ENCODE measurements around the gene TMEM44. TPM values are rescaled to one million over a fixed set of nuclear protein-coding genes. Genes with fewer than 3 reads are reported as not detected.
A peak's percentile ranks its signal among the peaks of the same experiment; 100 is the strongest.
"Not testable (repeated sequence)": the region's sequence is repeated elsewhere in the genome, so short reads cannot be mapped to it uniquely, and the experiment has no call there.

Gene TMEM44
- total RNA-seq, 1 experiment from 2014 or later, result 4.9 TPM

DNA sequence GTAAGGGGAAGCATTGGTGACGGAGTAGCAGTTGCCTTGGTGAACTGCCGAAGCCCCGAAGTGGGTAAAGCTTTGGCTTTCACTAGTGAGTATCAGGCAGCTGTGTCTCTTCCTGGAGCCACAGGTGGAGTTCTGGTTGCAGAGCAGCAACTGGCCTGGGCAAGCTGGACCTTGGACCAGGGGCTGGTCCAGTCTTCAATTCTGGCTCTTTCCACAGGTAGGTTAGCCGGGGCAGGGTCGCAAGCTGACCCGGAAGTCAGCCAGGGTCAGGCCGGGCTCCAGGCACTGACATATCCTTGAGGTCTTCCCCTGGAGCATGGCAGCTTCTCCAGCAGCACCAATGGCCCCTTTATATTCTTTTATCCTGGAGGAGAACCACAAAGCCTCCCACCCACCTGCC, 73.2 kb downstream of the TMEM44 start:
- DNase-seq (ENCODE audit: extremely low read depth, low read depth), result no peak

DNA sequence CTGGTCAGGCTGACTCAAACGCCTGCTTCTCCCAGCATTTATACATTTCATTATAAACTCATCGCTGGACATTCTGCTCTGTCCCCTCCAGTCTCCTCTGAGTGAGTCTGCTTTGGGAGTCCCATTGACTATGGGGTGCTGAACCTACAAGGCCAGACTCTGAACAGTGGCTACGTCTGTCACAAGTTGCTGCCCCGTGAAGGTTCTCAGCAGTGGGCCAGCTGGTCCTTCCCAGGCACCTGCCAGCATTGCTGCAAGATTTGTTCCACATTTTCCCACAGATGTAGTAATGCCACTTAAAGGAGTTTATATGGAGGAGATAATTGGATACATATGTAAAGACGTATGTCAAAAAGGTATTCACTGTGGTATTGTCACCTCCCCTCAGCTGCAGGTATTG, 73.7 kb downstream of the TMEM44 start:
- DNase-seq (ENCODE audit: extremely low read depth, low read depth), result no peak

- DNase-seq (ENCODE audit: extremely low read depth, low read depth), result no peak
Measured at GRCh38 chr3:194556086-194557056, 76.8 kb downstream of the TMEM44 start.

- DNase-seq (ENCODE audit: extremely low read depth, low read depth), result no peak
Measured at GRCh38 chr3:194555175-194556062, 77.8 kb downstream of the TMEM44 start.

GRCh38 chr3:194554473-194555123, 78.6 kb downstream of the TMEM44 start:
- DNase-seq (ENCODE audit: extremely low read depth, low read depth), result no peak

GRCh38 chr3:194552327-194552949, 80.8 kb downstream of the TMEM44 start:
- DNase-seq (ENCODE audit: extremely low read depth, low read depth), result no peak

DNA sequence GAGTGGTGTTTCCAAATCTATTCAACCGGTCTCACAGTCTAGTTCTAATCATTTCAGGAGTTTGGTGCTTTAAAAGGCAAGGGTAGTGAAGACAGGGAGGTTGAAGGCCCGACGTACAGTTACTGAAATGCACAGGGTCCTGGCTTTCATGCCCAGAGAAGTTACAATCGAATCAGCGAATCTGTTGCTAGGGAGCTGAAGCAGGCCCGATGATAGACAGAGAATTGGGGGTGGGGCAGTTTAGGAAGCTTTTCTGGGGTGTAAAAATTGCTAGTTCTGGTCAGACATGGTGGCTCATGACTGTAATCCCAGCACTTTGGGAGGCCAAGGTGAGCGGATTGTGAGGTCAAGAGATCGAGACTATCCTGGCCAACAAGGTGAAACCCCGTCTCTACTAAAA, 83.4 kb downstream of the TMEM44 start:
- DNase-seq (ENCODE audit: extremely low read depth, low read depth), result no peak

GRCh38 chr3:194548346-194549321, 84.6 kb downstream of the TMEM44 start:
- no peak for DNase-seq (ENCODE audit: extremely low read depth, low read depth)

DNA sequence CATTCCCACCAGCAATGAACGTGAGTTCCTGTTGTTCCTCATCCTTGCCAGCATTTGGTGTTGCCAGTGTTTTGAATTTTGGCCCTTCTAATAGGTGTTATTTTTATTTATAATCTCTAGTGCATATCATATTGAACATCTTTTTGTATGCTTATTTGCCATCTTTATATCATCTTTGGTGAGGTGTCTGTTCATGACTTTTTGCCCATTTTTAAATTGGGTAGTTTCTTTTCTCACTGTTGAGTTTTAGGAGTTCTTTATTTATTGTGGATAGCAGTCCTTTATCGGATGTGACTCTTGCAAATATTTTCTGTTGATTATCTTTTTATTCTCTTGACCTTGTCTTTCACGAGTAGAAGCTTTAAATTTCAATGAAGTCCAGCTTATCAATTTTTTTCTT, 86.2 kb downstream of the TMEM44 start:
- DNase-seq (ENCODE audit: extremely low read depth, low read depth), result no peak

GRCh38 chr3:194545538-194545937, 87.7 kb downstream of the TMEM44 start:
- DNase-seq (ENCODE audit: extremely low read depth, low read depth), result not testable (repeated sequence)

GRCh38 chr3:194543550-194543949, 89.7 kb downstream of the TMEM44 start:
- DNase-seq (ENCODE audit: extremely low read depth, low read depth), result no peak

GRCh38 chr3:194541483-194541882, 91.7 kb downstream of the TMEM44 start:
- no peak for DNase-seq (ENCODE audit: extremely low read depth, low read depth)

- no peak for DNase-seq (ENCODE audit: extremely low read depth, low read depth)
Measured at GRCh38 chr3:194540274-194540905, 92.8 kb downstream of the TMEM44 start.

DNA sequence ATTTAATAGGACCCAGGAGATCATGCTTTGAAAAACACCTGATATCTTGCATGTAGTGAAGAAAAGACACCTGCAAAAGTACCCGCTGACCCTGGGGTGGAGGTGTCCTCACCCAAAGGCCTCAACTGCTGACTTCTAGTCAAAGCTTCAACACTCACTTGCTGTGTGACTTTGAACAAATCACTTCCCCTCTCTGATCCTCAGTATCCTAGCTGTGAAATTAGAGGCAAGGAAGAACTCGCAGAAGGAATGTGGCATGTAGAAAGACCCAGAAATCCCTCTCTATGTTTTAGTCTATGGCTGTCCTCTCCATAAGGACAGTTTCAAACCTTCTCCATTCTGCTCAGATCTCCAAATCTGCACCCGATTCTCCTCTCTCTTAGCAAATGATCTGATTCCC, 93.7 kb downstream of the TMEM44 start:
- no peak for DNase-seq (ENCODE audit: extremely low read depth, low read depth)

DNA sequence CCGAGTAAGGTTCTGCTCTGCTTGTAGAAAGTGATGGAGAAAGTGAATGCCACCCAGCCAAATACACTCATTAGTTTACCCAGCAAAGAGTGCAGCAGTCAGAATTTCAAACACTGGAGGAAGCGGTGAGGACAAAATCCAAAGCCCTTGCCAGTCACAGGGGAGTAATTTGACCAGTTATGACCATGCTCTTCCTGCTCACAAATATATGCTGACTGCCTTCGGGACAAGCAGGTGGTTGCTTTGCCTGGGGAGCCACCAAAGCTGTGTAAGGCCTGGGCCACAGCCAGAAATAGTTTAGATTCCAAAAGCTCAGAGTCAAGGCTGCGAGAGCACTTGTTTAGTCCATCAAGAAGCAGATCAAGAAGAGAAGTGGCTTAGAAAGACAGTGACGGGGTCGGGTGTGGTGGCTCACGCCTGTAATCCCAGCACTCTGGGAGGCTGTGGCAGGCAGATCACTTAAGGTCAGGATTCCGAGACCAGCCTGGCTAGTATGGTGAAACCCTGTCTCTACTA, 95.4 kb downstream of the TMEM44 start:
- DNase-seq (ENCODE audit: extremely low read depth, low read depth), result peak; percentile 6

All from NCI-H460 (cell line).